HG03521 (cell line): ENCODE measurements around the gene PKD1L1.
"Not testable (repeated sequence)": the region's sequence is repeated elsewhere in the genome, so short reads cannot be mapped to it uniquely, and the experiment has no call there.

Experiments used
- ATAC-seq: cut with Tn5 transposase; IDR thresholded peaks from one replicate; pipeline ENCODE4 v1.9.1; 2021; ENCODE audit warnings: mild to moderate bottlenecking, moderate library complexity; ENCODE audit not compliant: unreplicated experiment

The PKD1L1 gene, protein sequence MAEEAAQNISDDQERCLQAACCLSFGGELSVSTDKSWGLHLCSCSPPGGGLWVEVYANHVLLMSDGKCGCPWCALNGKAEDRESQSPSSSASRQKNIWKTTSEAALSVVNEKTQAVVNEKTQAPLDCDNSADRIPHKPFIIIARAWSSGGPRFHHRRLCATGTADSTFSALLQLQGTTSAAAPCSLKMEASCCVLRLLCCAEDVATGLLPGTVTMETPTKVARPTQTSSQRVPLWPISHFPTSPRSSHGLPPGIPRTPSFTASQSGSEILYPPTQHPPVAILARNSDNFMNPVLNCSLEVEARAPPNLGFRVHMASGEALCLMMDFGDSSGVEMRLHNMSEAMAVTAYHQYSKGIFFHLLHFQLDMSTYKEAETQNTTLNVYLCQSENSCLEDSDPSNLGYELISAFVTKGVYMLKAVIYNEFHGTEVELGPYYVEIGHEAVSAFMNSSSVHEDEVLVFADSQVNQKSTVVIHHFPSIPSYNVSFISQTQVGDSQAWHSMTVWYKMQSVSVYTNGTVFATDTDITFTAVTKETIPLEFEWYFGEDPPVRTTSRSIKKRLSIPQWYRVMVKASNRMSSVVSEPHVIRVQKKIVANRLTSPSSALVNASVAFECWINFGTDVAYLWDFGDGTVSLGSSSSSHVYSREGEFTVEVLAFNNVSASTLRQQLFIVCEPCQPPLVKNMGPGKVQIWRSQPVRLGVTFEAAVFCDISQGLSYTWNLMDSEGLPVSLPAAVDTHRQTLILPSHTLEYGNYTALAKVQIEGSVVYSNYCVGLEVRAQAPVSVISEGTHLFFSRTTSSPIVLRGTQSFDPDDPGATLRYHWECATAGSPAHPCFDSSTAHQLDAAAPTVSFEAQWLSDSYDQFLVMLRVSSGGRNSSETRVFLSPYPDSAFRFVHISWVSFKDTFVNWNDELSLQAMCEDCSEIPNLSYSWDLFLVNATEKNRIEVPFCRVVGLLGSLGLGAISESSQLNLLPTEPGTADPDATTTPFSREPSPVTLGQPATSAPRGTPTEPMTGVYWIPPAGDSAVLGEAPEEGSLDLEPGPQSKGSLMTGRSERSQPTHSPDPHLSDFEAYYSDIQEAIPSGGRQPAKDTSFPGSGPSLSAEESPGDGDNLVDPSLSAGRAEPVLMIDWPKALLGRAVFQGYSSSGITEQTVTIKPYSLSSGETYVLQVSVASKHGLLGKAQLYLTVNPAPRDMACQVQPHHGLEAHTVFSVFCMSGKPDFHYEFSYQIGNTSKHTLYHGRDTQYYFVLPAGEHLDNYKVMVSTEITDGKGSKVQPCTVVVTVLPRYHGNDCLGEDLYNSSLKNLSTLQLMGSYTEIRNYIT (N-terminal part only)

DNA sequence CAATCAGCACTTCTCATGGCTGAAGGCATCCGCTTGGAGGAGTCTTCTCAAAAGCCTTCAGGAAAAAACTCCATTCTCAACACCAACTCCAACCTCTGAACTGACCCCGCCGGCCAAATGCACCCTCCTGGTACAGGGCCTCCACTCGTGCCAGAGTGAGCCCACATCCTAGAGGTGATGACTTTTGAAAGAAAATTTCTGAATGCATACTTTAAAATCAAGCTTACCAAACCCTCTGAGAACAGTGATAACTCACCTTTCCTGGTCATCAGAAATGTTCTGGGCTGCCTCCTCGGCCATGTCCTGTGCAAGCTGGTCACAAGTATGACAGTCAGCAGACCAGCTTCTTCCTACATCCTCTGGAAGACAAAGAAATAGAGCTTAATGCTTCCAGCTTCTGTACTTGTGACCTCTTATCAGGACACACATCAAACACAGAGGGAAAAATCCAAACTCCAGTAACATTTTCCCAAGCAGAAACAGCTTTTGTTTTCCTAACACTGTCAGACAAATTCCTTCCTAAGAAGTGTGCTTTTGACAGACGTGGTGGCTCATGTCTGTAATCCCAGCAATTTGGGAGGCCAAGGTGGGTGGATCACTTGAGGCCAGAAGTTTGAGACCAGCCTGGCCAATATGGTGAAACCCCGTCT lies at the start of gene PKD1L1:
Gene PKD1L1 (minus strand): TSS at position 326 of the 650 bp plus-strand sequence. CDS start 26 bp downstream, at position 300.
- no peak for ATAC-seq

GRCh38 chr7:47992446-47992845 lies 44.2 kb upstream of the PKD1L1 start:
- ATAC-seq: no peak

- ATAC-seq: peak; percentile 100
These were observed 43.6 kb upstream of the PKD1L1 start for GRCh38 chr7:47991741-47992311.

GRCh38 chr7:47991270-47991669 lies 43.0 kb upstream of the PKD1L1 start:
- ATAC-seq: no peak

DNA sequence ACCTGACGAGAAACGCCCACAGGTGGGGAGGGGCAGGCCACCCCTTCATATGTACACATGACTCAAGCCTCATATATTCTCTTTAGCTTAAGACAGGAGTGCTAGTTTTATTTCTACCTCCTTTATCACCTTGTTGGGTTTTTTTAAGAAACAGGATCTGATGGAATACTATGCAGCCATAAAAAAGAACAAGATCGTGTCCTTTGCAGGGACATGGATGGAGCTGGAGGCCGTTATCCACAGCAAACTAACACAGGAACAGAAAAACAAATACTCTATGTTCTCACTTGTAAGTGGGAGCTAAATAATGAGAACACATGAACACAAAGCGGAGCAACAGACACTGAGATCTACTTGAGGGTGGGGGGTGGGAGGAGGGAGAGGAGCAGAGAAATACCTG lies 42.3 kb upstream of the PKD1L1 start:
- no peak for ATAC-seq

- not testable (repeated sequence) for ATAC-seq
These were observed 41.5 kb upstream of the PKD1L1 start for GRCh38 chr7:47989607-47990400.

- ATAC-seq: no peak
These were observed 40.5 kb upstream of the PKD1L1 start for GRCh38 chr7:47988496-47989386.

DNA sequence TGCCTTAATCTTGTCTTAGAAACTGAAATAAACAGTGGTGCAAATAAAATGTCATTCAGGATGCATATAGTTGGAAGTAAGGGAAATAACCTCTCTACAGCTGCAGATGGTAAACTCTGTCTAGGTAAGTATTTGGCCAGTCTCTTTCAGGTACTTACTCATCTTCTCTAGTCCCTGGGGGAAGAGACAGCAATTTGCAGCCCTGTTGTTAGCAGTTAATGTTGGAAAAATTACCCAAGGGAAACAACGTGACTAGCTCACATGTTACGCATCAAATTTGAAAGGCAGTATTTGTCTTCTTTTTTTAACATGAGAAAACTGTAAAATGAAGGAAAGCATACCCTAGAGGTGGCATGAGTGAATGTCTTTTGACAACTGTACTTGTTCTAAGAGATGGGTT lies 34.3 kb upstream of the PKD1L1 start:
- ATAC-seq: no peak

- not testable (repeated sequence) for ATAC-seq
These were observed 32.4 kb upstream of the PKD1L1 start for GRCh38 chr7:47980648-47981047.

- no peak for ATAC-seq
These were observed 31.5 kb upstream of the PKD1L1 start for GRCh38 chr7:47979832-47980181.

GRCh38 chr7:47979145-47979831 lies 31.0 kb upstream of the PKD1L1 start, which contains the start of gene HUS1:
TSS of gene HUS1 (minus strand) at chr7:47979615. CDS start at chr7:47979519, 96 bp downstream.
- peak; percentile 99 for ATAC-seq

DNA sequence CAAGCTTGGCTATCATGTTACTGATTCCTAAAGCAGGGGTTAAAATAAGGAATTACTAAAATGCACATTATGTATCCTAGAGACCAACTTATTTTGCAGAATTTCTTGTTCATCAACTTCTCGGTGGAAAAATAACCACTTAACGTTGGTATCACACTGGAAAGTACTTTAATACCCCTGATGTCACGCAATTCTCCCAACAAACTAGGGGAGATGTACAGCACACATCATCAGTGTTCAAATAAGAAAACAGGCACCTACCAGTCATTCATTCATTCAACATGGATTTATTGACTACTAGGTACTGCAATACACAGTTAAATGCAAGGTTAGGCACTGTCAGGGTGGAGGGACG lies 30.5 kb upstream of the PKD1L1 start:
- no peak for ATAC-seq

GRCh38 chr7:47973739-47974138 lies 25.5 kb upstream of the PKD1L1 start:
- no peak for ATAC-seq

DNA sequence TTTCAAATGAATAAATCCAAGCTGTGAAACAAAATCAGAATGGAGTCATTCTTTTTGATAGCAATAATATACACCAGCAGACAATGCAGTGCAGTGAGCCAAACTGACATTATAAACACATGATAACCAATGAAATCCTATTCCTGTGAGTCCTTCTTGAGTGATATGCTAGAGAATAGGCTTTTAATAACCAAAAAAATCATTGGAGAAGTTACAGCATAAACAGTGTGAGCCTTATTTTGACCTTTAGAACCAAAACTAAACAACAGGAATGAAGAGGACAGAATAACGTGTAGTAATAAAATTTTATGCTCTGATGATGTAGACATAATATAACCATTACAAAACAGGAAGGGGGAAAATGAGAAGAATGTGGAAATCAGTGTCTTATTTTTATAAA lies 22.5 kb upstream of the PKD1L1 start:
- no peak for ATAC-seq

GRCh38 chr7:47968847-47969774 lies 20.8 kb upstream of the PKD1L1 start:
- peak; percentile 84 for ATAC-seq

GRCh38 chr7:47967708-47968107 lies 19.4 kb upstream of the PKD1L1 start:
- ATAC-seq: no peak

GRCh38 chr7:47967123-47967522 lies 18.9 kb upstream of the PKD1L1 start:
- no peak for ATAC-seq
